K562 (cell line): ENCODE results near the gene NMUR1. TPM values are rescaled to one million over a fixed set of nuclear protein-coding genes. Genes with fewer than 3 reads are reported as not detected.

ENCODE experiments used
- AFF4 ChIP-seq: sonication (generic); formaldehyde crosslinking; IDR thresholded peaks from 2 replicates; pipeline ENCODE4 v1.8.0; 2023; ENCODE audit warnings: mild to moderate bottlenecking, missing genetic modification reagents
- MTA3 ChIP-seq: fragments of 450-650 bp; formaldehyde crosslinking; IDR thresholded peaks from 2 replicates; pipeline ENCODE4 v1.6.1; 2017; ENCODE audit warnings: mild to moderate bottlenecking, borderline replicate concordance
- polyA plus RNA-seq, 8 experiments: library from polyadenylated mRNA; depleted of rRNA in 4 of 8; stranded (reverse) in 5 of 8; unstranded in 3 of 8; fragments of >200 nt; fragmentation: Nextera tagmentation in 2 of 8; fragmentation: Illumina TruSeq in 1 of 8; extraction: Ambion mirVana in 2 of 8; extraction: Trizol in 1 of 8; gene quantifications; 2 replicates each; pipeline versions ENCODE4 v1.2.1 to v1.2.3, GENCODE V29; 2011 to 2014; ENCODE audit warnings: inconsistent platforms in 1 of 8, missing spikeins in 1 of 8
- total RNA-seq, 7 experiments: library from RNA; depleted of rRNA in 6 of 7; stranded (reverse); fragments of >200 nt in 6 of 7; fragmentation: Illumina TruSeq in 2 of 7; extraction: Trizol in 2 of 7; gene quantifications; 2 replicates each; pipeline versions ENCODE4 v1.2.1 to v1.2.3, GENCODE V29; 2011 to 2021; ENCODE audit warnings: low replicate concordance in 1 of 7
- TF ChIP-seq, protein P1 (sequence below): fragments of 200-800 bp; sonication (Bioruptor generic); IDR thresholded peaks from 2 replicates; pipeline ENCODE4 v1.6.1; 2016; ENCODE audit warnings: missing genetic modification characterization, missing compliant biosample characterization

Gene NMUR1
- total and polyA plus RNA-seq, 9 of the 15 experiments (the other 6 are each of a cell fraction or from before 2014, with no cell fraction given), result 0.01 to 0.27 (median 0.15) TPM

GRCh38 chr2:231527091-231527395 lies 3.2 kb downstream of the NMUR1 start (continued):
- TF ChIP-seq, protein P1, sequence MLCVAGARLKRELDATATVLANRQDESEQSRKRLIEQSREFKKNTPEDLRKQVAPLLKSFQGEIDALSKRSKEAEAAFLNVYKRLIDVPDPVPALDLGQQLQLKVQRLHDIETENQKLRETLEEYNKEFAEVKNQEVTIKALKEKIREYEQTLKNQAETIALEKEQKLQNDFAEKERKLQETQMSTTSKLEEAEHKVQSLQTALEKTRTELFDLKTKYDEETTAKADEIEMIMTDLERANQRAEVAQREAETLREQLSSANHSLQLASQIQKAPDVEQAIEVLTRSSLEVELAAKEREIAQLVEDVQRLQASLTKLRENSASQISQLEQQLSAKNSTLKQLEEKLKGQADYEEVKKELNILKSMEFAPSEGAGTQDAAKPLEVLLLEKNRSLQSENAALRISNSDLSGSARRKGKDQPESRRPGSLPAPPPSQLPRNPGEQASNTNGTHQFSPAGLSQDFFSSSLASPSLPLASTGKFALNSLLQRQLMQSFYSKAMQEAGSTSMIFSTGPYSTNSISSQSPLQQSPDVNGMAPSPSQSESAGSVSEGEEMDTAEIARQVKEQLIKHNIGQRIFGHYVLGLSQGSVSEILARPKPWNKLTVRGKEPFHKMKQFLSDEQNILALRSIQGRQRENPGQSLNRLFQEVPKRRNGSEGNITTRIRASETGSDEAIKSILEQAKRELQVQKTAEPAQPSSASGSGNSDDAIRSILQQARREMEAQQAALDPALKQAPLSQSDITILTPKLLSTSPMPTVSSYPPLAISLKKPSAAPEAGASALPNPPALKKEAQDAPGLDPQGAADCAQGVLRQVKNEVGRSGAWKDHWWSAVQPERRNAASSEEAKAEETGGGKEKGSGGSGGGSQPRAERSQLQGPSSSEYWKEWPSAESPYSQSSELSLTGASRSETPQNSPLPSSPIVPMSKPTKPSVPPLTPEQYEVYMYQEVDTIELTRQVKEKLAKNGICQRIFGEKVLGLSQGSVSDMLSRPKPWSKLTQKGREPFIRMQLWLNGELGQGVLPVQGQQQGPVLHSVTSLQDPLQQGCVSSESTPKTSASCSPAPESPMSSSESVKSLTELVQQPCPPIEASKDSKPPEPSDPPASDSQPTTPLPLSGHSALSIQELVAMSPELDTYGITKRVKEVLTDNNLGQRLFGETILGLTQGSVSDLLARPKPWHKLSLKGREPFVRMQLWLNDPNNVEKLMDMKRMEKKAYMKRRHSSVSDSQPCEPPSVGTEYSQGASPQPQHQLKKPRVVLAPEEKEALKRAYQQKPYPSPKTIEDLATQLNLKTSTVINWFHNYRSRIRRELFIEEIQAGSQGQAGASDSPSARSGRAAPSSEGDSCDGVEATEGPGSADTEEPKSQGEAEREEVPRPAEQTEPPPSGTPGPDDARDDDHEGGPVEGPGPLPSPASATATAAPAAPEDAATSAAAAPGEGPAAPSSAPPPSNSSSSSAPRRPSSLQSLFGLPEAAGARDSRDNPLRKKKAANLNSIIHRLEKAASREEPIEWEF (CRISPR knock-in tag), result no peak
- no peak for TF ChIP-seq MTA3
- no peak for TF ChIP-seq AFF4 (CRISPR knock-in tag)
